Neural cell (in vitro differentiated cells): Measurements from ENCODE around the gene RELN. TPM values are rescaled to one million over a fixed set of nuclear protein-coding genes. Genes with fewer than 3 reads are reported as not detected.

Experiments used
- H2AFZ ChIP-seq: fragments of 200-600, 300-800 bp; sonication (generic), shearing (Covaris generic); 2 replicates; pipeline ENCODE4 v1.6.0; 2014; ENCODE audit warnings: low read depth, mild to moderate bottlenecking, antibody characterized with exemption, low read length, moderate library complexity
- H3F3A ChIP-seq: fragments of 200-600 bp; shearing (Covaris generic); 2 replicates; pipeline ENCODE4 v1.6.1; 2016; ENCODE audit warnings: mild to moderate bottlenecking, moderate library complexity, mixed read lengths, antibody characterized with exemption, low read length; ENCODE audit not compliant: insufficient read depth, poor library complexity, severe bottlenecking
- H3K27ac ChIP-seq: fragments of 200-600, 300-800 bp; sonication (generic), shearing (Covaris generic); 2 replicates; pipeline ENCODE4 v1.5.1; 2014; ENCODE audit warnings: mild to moderate bottlenecking, low read length, moderate library complexity
- H3K27me3 ChIP-seq: fragments of 300-800, 200-600 bp; sonication (generic), shearing (Covaris generic); 2 replicates; pipeline ENCODE4 v1.6.0; 2014; ENCODE audit warnings: mild to moderate bottlenecking, low read depth, low read length, moderate library complexity; ENCODE audit not compliant: insufficient read depth
- H3K36me3 ChIP-seq: fragments of 300-800, 200-600 bp; sonication (generic), shearing (Covaris generic); 2 replicates; pipeline ENCODE4 v1.5.1; 2014; ENCODE audit warnings: mild to moderate bottlenecking, antibody characterized with exemption, low read length, moderate library complexity; ENCODE audit not compliant: insufficient read depth
- H3K4me2 ChIP-seq: fragments of 300-800, 200-600 bp; sonication (generic), shearing (Covaris generic); 2 replicates; pipeline ENCODE4 v1.6.0; 2014; ENCODE audit warnings: mild to moderate bottlenecking, low read length
- H3K4me3 ChIP-seq: fragments of 300-800, 200-600 bp; sonication (generic), shearing (Covaris generic); 2 replicates; pipeline ENCODE4 v1.5.1; 2014; ENCODE audit warnings: mild to moderate bottlenecking, low read length, moderate library complexity
- H3K79me2 ChIP-seq: fragments of 200-600 bp; shearing (Covaris generic); replicated peaks from 2 replicates; pipeline ENCODE4 v1.6.0; 2014; ENCODE audit warnings: mild to moderate bottlenecking, low read length, moderate library complexity; ENCODE audit not compliant: insufficient read depth
- H3K9ac ChIP-seq: fragments of 300-800, 200-600 bp; sonication (generic), shearing (Covaris generic); 2 replicates; pipeline ENCODE4 v1.6.1; 2016; ENCODE audit warnings: mild to moderate bottlenecking, low read length, mixed read lengths
- H3K9me2 ChIP-seq: fragments of 200-600 bp; shearing (Covaris generic); 2 replicates; pipeline ENCODE4 v1.6.1; 2016; ENCODE audit warnings: mild to moderate bottlenecking, low read length, mixed read lengths; ENCODE audit not compliant: insufficient read depth
- H3K9me3 ChIP-seq: fragments of 200-600, 300-800 bp; sonication (generic), shearing (Covaris generic); 2 replicates; pipeline ENCODE4 v1.6.1; 2016; ENCODE audit warnings: mild to moderate bottlenecking, mixed run types, low read length, moderate library complexity, mixed read lengths
- H4K20me1 ChIP-seq: fragments of 200-600 bp; shearing (Covaris generic); 2 replicates; pipeline ENCODE4 v1.6.1; 2016; ENCODE audit warnings: mild to moderate bottlenecking, mixed run types; ENCODE audit not compliant: insufficient read depth
- EP300 ChIP-seq: fragments of 450-650 bp; conservative IDR thresholded peaks from 2 replicates; pipeline ENCODE4 v1.6.1; 2014; ENCODE audit warnings: antibody characterized with exemption, mild to moderate bottlenecking, moderate library complexity; ENCODE audit not compliant: poor library complexity, severe bottlenecking
- EZH2 ChIP-seq: fragments of 200-600, 300-800 bp; shearing (Covaris generic), sonication (generic); IDR thresholded peaks from 2 replicates; pipeline ENCODE4 v1.6.1; 2014; ENCODE audit warnings: antibody characterized with exemption, low read length, borderline replicate concordance, mild to moderate bottlenecking; ENCODE audit not compliant: insufficient read depth, poor library complexity, severe bottlenecking
- MXI1 ChIP-seq: fragments of 450-650 bp; conservative IDR thresholded peaks from 2 replicates; pipeline ENCODE4 v1.6.1; 2014; ENCODE audit warnings: antibody characterized with exemption, mild to moderate bottlenecking; ENCODE audit not compliant: poor library complexity, severe bottlenecking
- POLR2AphosphoS5 ChIP-seq: IDR thresholded peaks from 2 replicates; pipeline ENCODE4 v1.6.1; 2012
- RAD21 ChIP-seq: fragments of 450-650 bp; conservative IDR thresholded peaks from 2 replicates; pipeline ENCODE4 v1.6.1; 2014; ENCODE audit warnings: antibody characterized with exemption, mild to moderate bottlenecking, moderate library complexity
- REST ChIP-seq: IDR thresholded peaks from 2 replicates; pipeline ENCODE4 v1.6.1; 2012; ENCODE audit warnings: borderline replicate concordance
- SMC3 ChIP-seq: fragments of 450-650 bp; conservative IDR thresholded peaks from 2 replicates; pipeline ENCODE4 v1.6.1; 2014; ENCODE audit warnings: antibody characterized with exemption, mild to moderate bottlenecking, moderate library complexity; ENCODE audit not compliant: poor library complexity
- TAF1 ChIP-seq: IDR thresholded peaks from 2 replicates; pipeline ENCODE4 v1.6.1; 2012; ENCODE audit warnings: low read depth
- polyA plus RNA-seq: library from polyadenylated mRNA; depleted of rRNA; stranded (reverse); fragments of >200 nt; gene quantifications from 2 replicates; pipeline ENCODE4 v1.2.3, GENCODE V29; 2014
- TF ChIP-seq, protein P1 (sequence below): fragments of 450-650 bp; IDR thresholded peaks from 2 replicates; pipeline ENCODE4 v1.5.1; 2014; ENCODE audit warnings: antibody characterized with exemption, mild to moderate bottlenecking, moderate library complexity; ENCODE audit not compliant: poor library complexity, severe bottlenecking

RELN gene
- polyA plus RNA-seq, 1 donor from 2014 or later, result 178 TPM

DNA sequence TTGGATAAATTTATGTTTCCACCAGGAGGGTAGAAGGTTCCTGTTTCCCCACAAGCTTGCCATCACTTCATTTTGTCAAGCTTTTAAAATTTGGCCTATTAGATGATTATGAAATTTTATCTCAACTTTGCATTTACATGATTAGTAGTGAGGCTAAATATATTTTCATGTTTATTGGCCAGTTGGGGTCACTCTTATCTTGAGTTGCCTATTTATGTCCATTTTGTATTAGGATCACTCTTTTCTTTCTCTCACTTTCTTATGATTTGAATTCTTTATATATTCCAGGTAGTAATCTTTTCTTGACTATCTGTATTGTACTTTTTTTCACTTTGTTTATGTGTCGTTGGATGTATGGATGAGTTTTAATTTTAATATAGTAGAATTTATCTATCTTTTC is 324.9 kb downstream of the RELN start:
- Histone ChIP-seq H3K4me3 (no peak overlapping the region), H3K79me2 (no peaks in the 10 kb centered on the region), H4K20me1 (no peaks in the 10 kb centered on the region), H3K27ac (no peak overlapping the region), H3K27me3 (no peaks in the 10 kb centered on the region), H3K9me3 (no peaks in the 10 kb centered on the region), H3F3A (no peaks in the 10 kb centered on the region), H2AFZ (no peak overlapping the region), H3K4me2 (no peak overlapping the region), H3K36me3 (no peaks in the 10 kb centered on the region), H3K9ac (no peak overlapping the region), H3K9me2 (no peaks in the 10 kb centered on the region)
- TF ChIP-seq SMC3 (no peak), MXI1 (no peak), RAD21 (no peak), REST (no peak), POLR2AphosphoS5 (no peak), TAF1 (no peak), EZH2 (no peak), EP300 (no peak)
- TF ChIP-seq, protein P1, sequence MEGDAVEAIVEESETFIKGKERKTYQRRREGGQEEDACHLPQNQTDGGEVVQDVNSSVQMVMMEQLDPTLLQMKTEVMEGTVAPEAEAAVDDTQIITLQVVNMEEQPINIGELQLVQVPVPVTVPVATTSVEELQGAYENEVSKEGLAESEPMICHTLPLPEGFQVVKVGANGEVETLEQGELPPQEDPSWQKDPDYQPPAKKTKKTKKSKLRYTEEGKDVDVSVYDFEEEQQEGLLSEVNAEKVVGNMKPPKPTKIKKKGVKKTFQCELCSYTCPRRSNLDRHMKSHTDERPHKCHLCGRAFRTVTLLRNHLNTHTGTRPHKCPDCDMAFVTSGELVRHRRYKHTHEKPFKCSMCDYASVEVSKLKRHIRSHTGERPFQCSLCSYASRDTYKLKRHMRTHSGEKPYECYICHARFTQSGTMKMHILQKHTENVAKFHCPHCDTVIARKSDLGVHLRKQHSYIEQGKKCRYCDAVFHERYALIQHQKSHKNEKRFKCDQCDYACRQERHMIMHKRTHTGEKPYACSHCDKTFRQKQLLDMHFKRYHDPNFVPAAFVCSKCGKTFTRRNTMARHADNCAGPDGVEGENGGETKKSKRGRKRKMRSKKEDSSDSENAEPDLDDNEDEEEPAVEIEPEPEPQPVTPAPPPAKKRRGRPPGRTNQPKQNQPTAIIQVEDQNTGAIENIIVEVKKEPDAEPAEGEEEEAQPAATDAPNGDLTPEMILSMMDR, result no peak

- Histone ChIP-seq H4K20me1 (no peaks in the 10 kb centered on the region), H3F3A (no peaks in the 10 kb centered on the region), H3K9me2 (no peaks in the 10 kb centered on the region), H3K9me3 (no peaks in the 10 kb centered on the region), H2AFZ (no peak overlapping the region), H3K9ac (no peak overlapping the region), H3K36me3 (no peaks in the 10 kb centered on the region), H3K79me2 (no peaks in the 10 kb centered on the region), H3K27me3 (no peaks in the 10 kb centered on the region), H3K4me2 (no peak overlapping the region), H3K27ac (no peak overlapping the region), H3K4me3 (no peak overlapping the region)
- TF ChIP-seq TAF1 (no peak), EP300 (no peak), POLR2AphosphoS5 (no peak), EZH2 (no peak), RAD21 (no peak), MXI1 (no peak), SMC3 (no peak), REST (no peak)
- TF ChIP-seq, protein P1, result no peak
These were observed 328.7 kb downstream of the RELN start for GRCh38 chr7:103660455-103661371.
